NCI-H1105 (cell line): ENCODE measurements around the gene SPNS2.

Source experiments
- DNase-seq: peaks from one replicate; lab custom pipeline; 2025; lab: John Stamatoyannopoulos, UW

SPNS2 gene

GRCh38 chr17:4536742-4537411 lies 38.2 kb downstream of the SPNS2 start:
- no peak for DNase-seq

DNA sequence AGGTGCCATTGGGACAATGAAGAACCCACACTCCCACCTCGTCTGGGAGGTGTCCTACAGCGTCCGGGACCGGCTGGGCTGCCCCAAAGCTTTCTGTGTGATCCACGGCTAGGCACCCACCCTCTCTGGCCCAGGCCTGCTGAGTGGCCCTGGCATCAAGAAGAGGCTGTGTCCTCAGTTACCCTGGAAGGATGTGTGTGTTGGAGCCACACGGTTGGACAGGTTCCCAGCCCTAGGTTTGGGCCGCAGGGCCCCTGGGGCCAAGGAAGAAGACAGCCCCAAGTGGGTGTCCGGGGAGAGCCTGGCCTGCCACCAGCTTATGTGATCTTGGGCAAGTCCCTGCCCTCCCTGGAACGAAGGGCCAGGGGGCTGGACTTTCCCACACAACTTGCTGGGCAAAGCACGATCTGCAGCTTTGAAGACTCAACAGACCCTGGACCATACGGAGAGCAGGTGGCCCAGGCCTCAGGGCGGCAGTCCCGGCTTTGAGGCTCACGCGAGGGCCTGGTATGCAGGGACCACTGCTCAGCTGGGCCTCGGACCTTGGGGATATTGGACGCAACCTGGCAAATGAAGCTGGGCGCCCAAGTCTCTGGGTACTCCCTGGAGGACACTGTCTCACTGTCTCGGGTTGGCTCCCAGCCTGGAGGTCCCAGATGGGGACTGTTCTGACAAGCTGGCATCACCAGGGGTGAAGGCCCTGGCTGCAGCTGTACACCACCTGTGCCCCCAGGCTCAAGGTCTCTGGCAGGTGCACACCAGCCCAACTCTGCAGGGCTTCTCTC lies 39.0 kb downstream of the SPNS2 start:
- no peak for DNase-seq

- no peak for DNase-seq
Measured at GRCh38 chr17:4538236-4539002, 39.7 kb downstream of the SPNS2 start.

DNA sequence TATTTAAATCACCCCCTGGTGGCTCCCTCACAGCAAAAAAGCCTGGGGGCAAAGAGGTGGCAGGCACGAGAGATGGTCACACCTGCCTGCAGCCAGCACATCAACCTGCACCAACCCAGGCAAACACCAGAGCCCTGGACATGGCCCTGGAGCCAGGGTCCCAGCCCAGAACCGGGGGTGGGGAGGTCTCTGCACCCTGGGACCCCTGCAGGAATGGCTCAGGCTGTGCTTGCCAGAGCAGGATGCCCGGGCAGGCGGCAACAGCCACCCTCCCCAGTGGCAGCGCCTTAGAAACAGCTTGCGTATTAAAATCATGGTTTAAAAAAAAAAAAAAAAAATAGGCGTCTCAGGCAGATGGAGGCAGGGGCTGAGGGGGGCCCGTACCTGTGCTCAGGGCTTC lies 40.3 kb downstream of the SPNS2 start:
- no peak for DNase-seq

- no peak for DNase-seq
Measured at GRCh38 chr17:4539576-4540223, 41.0 kb downstream of the SPNS2 start.

GRCh38 chr17:4540224-4540651 lies 41.6 kb downstream of the SPNS2 start:
- no peak for DNase-seq

GRCh38 chr17:4540687-4541327 lies 42.1 kb downstream of the SPNS2 start:
- no peak for DNase-seq

GRCh38 chr17:4541328-4542002 lies 42.8 kb downstream of the SPNS2 start:
- DNase-seq = no peak

DNA sequence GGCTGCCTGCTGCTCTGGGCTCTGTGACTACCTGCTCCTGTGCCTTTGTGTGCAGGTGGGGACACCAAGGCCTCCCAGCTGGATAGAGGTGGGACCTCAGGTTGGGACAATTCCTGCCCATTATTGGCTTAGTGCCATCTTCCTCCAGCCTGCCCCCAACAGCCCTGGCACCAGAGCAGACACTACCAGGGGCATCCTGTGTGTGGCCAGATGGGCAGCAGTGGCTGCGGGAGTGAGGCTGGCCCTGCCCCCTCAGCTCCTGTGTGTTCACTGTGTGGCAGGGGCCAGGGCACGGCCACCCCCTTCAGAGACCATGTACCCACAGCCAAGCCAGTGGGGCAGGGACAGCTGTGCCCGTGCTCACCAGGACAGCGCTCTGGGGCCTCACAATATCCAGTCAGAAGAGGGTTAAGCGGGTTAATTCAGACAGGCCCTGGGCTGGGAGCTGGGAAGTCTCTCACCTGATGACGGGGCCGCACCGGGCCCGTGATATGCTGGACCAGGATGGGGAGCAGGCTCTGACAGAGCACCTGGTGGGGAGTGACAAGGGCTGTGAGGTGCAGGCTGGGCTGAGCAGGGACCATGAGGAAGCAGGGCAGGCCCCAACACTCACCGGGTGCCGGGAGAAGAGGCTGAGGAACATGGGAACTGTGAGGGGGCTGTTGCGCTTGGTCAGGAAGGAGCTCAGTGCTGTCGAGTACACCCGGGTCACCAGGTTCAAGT lies 43.5 kb downstream of the SPNS2 start:
- no peak for DNase-seq

DNA sequence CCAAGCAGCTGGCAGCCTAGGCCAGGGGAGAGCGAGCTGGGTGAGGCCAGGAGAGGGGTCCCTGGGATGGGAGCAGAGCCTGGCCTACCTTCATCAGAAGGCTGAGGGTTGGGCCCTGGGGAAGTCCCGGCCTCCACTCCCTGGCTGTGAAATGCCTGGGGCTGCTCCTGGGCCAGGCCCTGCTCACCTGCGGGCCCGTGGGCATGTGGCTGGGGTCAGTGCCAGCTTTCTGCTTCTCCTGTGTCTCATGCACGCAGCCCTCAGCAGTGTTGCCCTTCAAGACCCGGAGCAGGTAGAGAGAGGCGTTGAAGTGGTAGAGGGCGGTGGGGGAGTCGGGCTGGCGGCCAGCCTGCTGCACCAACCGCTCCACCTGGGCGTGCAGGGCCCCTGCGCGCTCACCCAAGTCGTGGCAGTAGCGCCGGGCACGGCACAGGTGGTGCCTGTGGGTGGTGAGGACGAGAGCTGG lies 44.1 kb downstream of the SPNS2 start:
- DNase-seq = no peak

GRCh38 chr17:4543557-4544026 lies 44.9 kb downstream of the SPNS2 start:
- no peak for DNase-seq

DNA sequence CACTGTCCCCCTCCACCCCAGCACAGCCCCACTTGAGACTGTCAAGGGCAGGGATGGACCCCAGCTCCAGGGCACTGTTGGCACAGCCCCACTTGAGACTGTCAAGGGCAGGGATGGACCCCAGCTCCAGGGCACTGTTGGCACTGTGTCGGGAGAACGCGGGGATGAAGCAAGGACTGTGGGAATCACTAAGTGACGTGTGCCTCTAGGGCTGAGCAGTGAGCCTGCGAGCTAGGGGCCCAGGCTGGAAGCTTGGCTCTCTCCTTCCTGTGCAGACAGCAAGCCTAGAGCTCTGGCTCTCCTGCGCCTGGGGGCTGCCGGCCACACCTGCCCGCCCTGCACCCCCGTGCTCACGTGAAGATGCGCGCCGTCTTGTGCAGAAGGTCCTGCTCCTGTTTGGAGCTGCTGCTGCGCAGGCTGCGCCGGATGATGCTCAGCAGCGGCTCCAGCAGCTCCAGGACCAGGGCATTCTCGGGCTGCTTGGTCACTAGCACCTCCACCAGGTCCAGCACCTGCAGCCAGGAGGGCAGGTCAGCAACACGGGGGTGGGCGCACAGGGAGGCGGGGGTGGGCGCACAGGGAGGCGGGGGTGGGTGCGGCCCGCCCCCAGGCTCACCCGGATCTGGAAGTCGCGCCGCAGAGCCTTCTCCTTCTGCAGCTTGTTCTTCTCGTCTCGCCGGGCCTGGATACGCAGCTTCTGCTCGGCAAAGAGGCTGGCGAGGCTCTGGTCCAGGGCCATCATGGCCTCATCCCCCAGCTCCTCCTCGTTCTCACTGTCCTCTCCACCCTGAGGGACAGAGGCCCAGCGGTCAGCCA lies 45.7 kb downstream of the SPNS2 start:
- DNase-seq = no peak

GRCh38 chr17:4544951-4545216 lies 46.2 kb downstream of the SPNS2 start:
- DNase-seq = no peak

GRCh38 chr17:4545217-4545951 lies 46.7 kb downstream of the SPNS2 start:
- no peak for DNase-seq

- no peak for DNase-seq
Measured at GRCh38 chr17:4547118-4547906, 48.6 kb downstream of the SPNS2 start.

DNA sequence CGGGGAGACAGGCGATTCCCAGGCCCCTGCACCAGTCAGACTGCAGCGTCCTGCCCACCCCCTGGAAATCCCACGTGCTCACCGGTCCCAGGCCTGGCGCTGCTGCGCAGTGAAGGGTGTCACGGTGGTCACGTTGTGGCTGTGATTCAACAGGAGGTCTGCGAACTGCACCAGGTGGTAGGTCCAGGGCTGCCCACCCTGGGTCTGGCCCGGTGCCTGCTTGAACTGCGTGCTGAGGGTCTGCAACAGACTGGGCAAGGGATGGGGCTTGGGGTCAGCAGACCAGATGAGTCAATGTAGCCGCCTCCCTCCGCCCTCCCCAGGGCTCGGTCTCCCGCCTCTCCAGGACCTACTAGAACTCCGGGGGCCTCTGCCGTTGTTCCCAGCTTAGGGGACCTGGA lies 49.4 kb downstream of the SPNS2 start:
- DNase-seq = no peak

- no peak for DNase-seq
Measured at GRCh38 chr17:4548721-4549531, 50.2 kb downstream of the SPNS2 start.
